HK-2 (cell line): ENCODE results near the gene STRAP.
"Not testable (repeated sequence)": the region's sequence is repeated elsewhere in the genome, so short reads cannot be mapped to it uniquely, and the experiment has no call there.

Experiments used
- DNase-seq: peaks from one replicate; pipeline ENCODE4 v3.0.0-alpha.2; 2018; ENCODE audit not compliant: unreplicated experiment

STRAP gene

GRCh38 chr12:15873556-15873955 lies 8.6 kb upstream of the STRAP start:
- DNase-seq, result no peak

GRCh38 chr12:15874556-15875145 lies 7.5 kb upstream of the STRAP start:
- not testable (repeated sequence) for DNase-seq

- DNase-seq, result no peak
These were observed 6.3 kb upstream of the STRAP start for GRCh38 chr12:15875863-15876262.

- DNase-seq, result no peak
These were observed 2.8 kb upstream of the STRAP start for GRCh38 chr12:15879413-15879812.

GRCh38 chr12:15880721-15881120 lies 1.5 kb upstream of the STRAP start:
- DNase-seq, result no peak

- DNase-seq, result no peak
These were observed 1.3 kb downstream of the STRAP start for GRCh38 chr12:15883536-15883935.

- DNase-seq, result no peak
These were observed 4.3 kb downstream of the STRAP start for GRCh38 chr12:15886372-15887042.

GRCh38 chr12:15887043-15887817 lies 5.0 kb downstream of the STRAP start:
- DNase-seq, result no peak

- DNase-seq, result no peak
These were observed 10.6 kb downstream of the STRAP start for GRCh38 chr12:15892645-15893259.

- no peak for DNase-seq
These were observed 11.1 kb downstream of the STRAP start for GRCh38 chr12:15893260-15893659.

- no peak for DNase-seq
These were observed 14.7 kb downstream of the STRAP start for GRCh38 chr12:15896867-15897266.

GRCh38 chr12:15897433-15897832 lies 15.2 kb downstream of the STRAP start:
- DNase-seq, result no peak

- no peak for DNase-seq
These were observed 17.2 kb downstream of the STRAP start for GRCh38 chr12:15899282-15899870.

- no peak for DNase-seq
These were observed 22.3 kb downstream of the STRAP start for GRCh38 chr12:15904378-15904920.

GRCh38 chr12:15910468-15910863 lies 28.3 kb downstream of the STRAP start:
- DNase-seq, result no peak

GRCh38 chr12:15910864-15911721 lies 28.9 kb downstream of the STRAP start, which contains the start of gene DERA:
TSS of gene DERA (plus strand) at chr12:15911332. CDS start at chr12:15911384, 52 bp downstream.
- DNase-seq, result peak; percentile 87

GRCh38 chr12:15911931-15912330 lies 29.7 kb downstream of the STRAP start:
- DNase-seq, result not testable (repeated sequence)

GRCh38 chr12:15914131-15914530 lies 31.9 kb downstream of the STRAP start:
- not testable (repeated sequence) for DNase-seq

- DNase-seq, result no peak
These were observed 35.9 kb downstream of the STRAP start for GRCh38 chr12:15918066-15918465.

GRCh38 chr12:15919418-15919817 lies 37.2 kb downstream of the STRAP start:
- DNase-seq, result no peak

- DNase-seq, result no peak
These were observed 42.8 kb downstream of the STRAP start for GRCh38 chr12:15924956-15925355.
